DND-41 (cell line): ENCODE data around the gene ABHD17A.
A peak's percentile ranks its signal among the peaks of the same experiment; 100 is the strongest.

Experiments used
- ATAC-seq: fragments of 200-7000 bp; cut with Tn5 transposase; 3 replicates; pipeline ENCODE4 v1.9.1; 2021; ENCODE audit warnings: low read depth; ENCODE audit not compliant: insufficient read depth
- DNase-seq: peaks from one replicate; pipeline ENCODE4 v3.0.0-alpha.2; 2020
- H2AFZ ChIP-seq: 2 replicates; pipeline ENCODE4 v1.6.0; 2012; ENCODE audit warnings: low read depth, low read length
- H3K27ac ChIP-seq: 2 replicates; pipeline ENCODE4 v1.5.1; 2012; ENCODE audit warnings: low read length, inconsistent platforms
- H3K27me3 ChIP-seq: fragments of 200-600 bp; sonication (generic); 2 replicates; pipeline ENCODE4 v1.6.0; 2012; ENCODE audit warnings: low read length, mild to moderate bottlenecking, inconsistent platforms; ENCODE audit not compliant: insufficient read depth, poor library complexity
- H3K36me3 ChIP-seq: 2 replicates; pipeline ENCODE4 v1.5.1; 2012; ENCODE audit warnings: low read length, inconsistent platforms; ENCODE audit not compliant: insufficient read depth
- H3K4me1 ChIP-seq: 2 replicates; pipeline ENCODE4 v1.5.1; 2012; ENCODE audit warnings: mild to moderate bottlenecking, low read length; ENCODE audit not compliant: insufficient read depth
- H3K4me2 ChIP-seq: 2 replicates; pipeline ENCODE4 v1.6.0; 2012; ENCODE audit warnings: mild to moderate bottlenecking, moderate library complexity, low read length, inconsistent platforms; ENCODE audit not compliant: insufficient read depth
- H3K4me3 ChIP-seq, 2 experiments: fragments of 200-600 bp in 1 of 2; shearing (Covaris generic) in 1 of 2; 2 replicates each; pipeline ENCODE4 v1.5.1; 2012 to 2016; ENCODE audit warnings: inconsistent platforms in 2 of 2, low read length in 2 of 2, mild to moderate bottlenecking in 2 of 2, low read depth in 1 of 2, moderate library complexity in 1 of 2
- H3K79me2 ChIP-seq: 2 replicates; pipeline ENCODE4 v1.6.0; 2012; ENCODE audit warnings: low read length, inconsistent platforms; ENCODE audit not compliant: insufficient read depth
- H3K9ac ChIP-seq: 2 replicates; pipeline ENCODE4 v1.6.0; 2012; ENCODE audit warnings: low read depth, mild to moderate bottlenecking, inconsistent platforms, low read length, moderate library complexity
- H3K9me3 ChIP-seq: 2 replicates; pipeline ENCODE4 v1.5.1; 2012; ENCODE audit warnings: low read length, moderate library complexity, mild to moderate bottlenecking, inconsistent platforms; ENCODE audit not compliant: insufficient read depth, severe bottlenecking
- H4K20me1 ChIP-seq: 2 replicates; pipeline ENCODE4 v1.6.0; 2012; ENCODE audit warnings: low read length; ENCODE audit not compliant: insufficient read depth
- CTCF ChIP-seq: IDR thresholded peaks from 2 replicates; pipeline ENCODE4 v1.5.1; 2012; ENCODE audit warnings: borderline replicate concordance, low read length, moderate library complexity, mild to moderate bottlenecking; ENCODE audit not compliant: poor library complexity, severe bottlenecking; ENCODE audit errors: extremely low read depth
- EZH2 ChIP-seq: IDR thresholded peaks from 3 replicates; pipeline ENCODE4 v1.6.1; 2012; ENCODE audit warnings: borderline replicate concordance, low read depth, mild to moderate bottlenecking, moderate library complexity, low read length, inconsistent platforms; ENCODE audit not compliant: severe bottlenecking

ABHD17A gene

GRCh38 chr19:1863638-1864479 is 21.4 kb downstream of the ABHD17A start:
- DNase-seq (peak; percentile 94), ATAC-seq (peak; percentile 77)
- Histone ChIP-seq H3K36me3 (no peaks in the 10 kb centered on the region), H3K4me3 (peak overlapping the region; percentile 71 to 98; a peak in 3 of 4 replicates), H2AFZ (peak overlapping the region; percentile 73), H3K9ac (peak overlapping the region; percentile 75), H4K20me1 (peaks cover 38% of the 10 kb centered on the region), H3K4me2 (peak overlapping the region; percentile 80), H3K27me3 (no peaks in the 10 kb centered on the region), H3K4me1 (peaks cover 37% of the 10 kb centered on the region), H3K79me2 (peaks cover 56% of the 10 kb centered on the region), H3K9me3 (no peaks in the 10 kb centered on the region), H3K27ac (peak overlapping the region; percentile 83)
- TF ChIP-seq EZH2 (no peak), CTCF (no peak)

GRCh38 chr19:1863328-1863637 is 22.0 kb downstream of the ABHD17A start, which contains the start of gene KLF16:
Gene KLF16, minus strand, starts transcription at chr19:1863579. Its CDS starts 82 bp downstream, at chr19:1863497.
- no peak for DNase-seq
- Histone ChIP-seq H3K79me2 (peaks cover 60% of the 10 kb centered on the region), H3K9ac (peak within 1 kb of the TSS; percentile 75), H3K9me3 (no peaks in the 10 kb centered on the region), H2AFZ (peak within 1 kb of the TSS; percentile 75), H4K20me1 (peaks cover 43% of the 10 kb centered on the region), H3K27me3 (no peaks in the 10 kb centered on the region), H3K27ac (peak within 1 kb of the TSS; percentile 83), H3K4me1 (peaks cover 37% of the 10 kb centered on the region), H3K36me3 (no peaks in the 10 kb centered on the region), H3K4me2 (peak within 1 kb of the TSS; percentile 92), H3K4me3 (peak within 1 kb of the TSS; percentile 84 to 98; a peak in 3 of 4 replicates)
- ATAC-seq = no peak
- no peak for TF ChIP-seq EZH2
- TF ChIP-seq CTCF = no peak

GRCh38 chr19:1862424-1863327 is 22.6 kb downstream of the ABHD17A start:
- H3K4me1 ChIP-seq = peaks cover 37% of the 10 kb centered on the region
- H3K4me2 ChIP-seq = peak overlapping the region; percentile 92
- peaks cover 49% of the 10 kb centered on the region for H4K20me1 ChIP-seq
- peak overlapping the region; percentile 84 to 98; a peak in 3 of 4 replicates for H3K4me3 ChIP-seq
- TF ChIP-seq CTCF = no peak
- H3K79me2 ChIP-seq = peaks cover 66% of the 10 kb centered on the region
- DNase-seq (peak; percentile 62), ATAC-seq (no peak)
- H3K27me3 ChIP-seq = no peaks in the 10 kb centered on the region
- H3K9me3 ChIP-seq = no peaks in the 10 kb centered on the region
- no peaks in the 10 kb centered on the region for H3K36me3 ChIP-seq
- peak overlapping the region; percentile 75 for H2AFZ ChIP-seq
- peak overlapping the region; percentile 62 for H3K27ac ChIP-seq
- H3K9ac ChIP-seq = peak overlapping the region; percentile 67
